OCI-LY1 (cell line): ENCODE data around the gene RGS7BP.

Experiments
- H2AFZ ChIP-seq: fragments of 200-600 bp; sonication (generic), shearing (Covaris generic); 2 replicates; pipeline ENCODE4 v1.6.0; 2014; ENCODE audit warnings: antibody characterized with exemption, mild to moderate bottlenecking, low read length
- H3F3A ChIP-seq: fragments of 200-600 bp; sonication (generic), shearing (Covaris generic); 2 replicates; pipeline ENCODE4 v1.6.0; 2014; ENCODE audit warnings: mild to moderate bottlenecking, antibody characterized with exemption, low read length, moderate library complexity; ENCODE audit not compliant: insufficient read depth
- H3K27ac ChIP-seq: fragments of 200-600 bp; sonication (generic); 2 replicates; pipeline ENCODE4 v1.5.1; 2014; ENCODE audit warnings: low read length, mixed run types, mild to moderate bottlenecking, low read depth; ENCODE audit not compliant: poor library complexity, severe bottlenecking
- H3K27me3 ChIP-seq: fragments of 200-600 bp; sonication (generic); 2 replicates; pipeline ENCODE4 v1.6.0; 2014; ENCODE audit warnings: antibody characterized with exemption, mild to moderate bottlenecking, low read length, moderate library complexity; ENCODE audit not compliant: insufficient read depth
- H3K36me3 ChIP-seq: fragments of 200-600 bp; sonication (generic); 2 replicates; pipeline ENCODE4 v1.6.1; 2014; ENCODE audit warnings: mild to moderate bottlenecking, antibody characterized with exemption, low read length, moderate library complexity, mixed read lengths; ENCODE audit not compliant: insufficient read depth
- H3K4me1 ChIP-seq: fragments of 200-600 bp; sonication (generic); 2 replicates; pipeline ENCODE4 v1.5.1; 2014; ENCODE audit warnings: mild to moderate bottlenecking, low read length, moderate library complexity; ENCODE audit not compliant: insufficient read depth, severe bottlenecking
- H3K4me2 ChIP-seq: fragments of 200-600 bp; sonication (generic), shearing (Covaris generic); 2 replicates; pipeline ENCODE4 v1.6.1; 2014; ENCODE audit warnings: low read length
- H3K4me3 ChIP-seq: fragments of 200-600 bp; sonication (generic); 2 replicates; pipeline ENCODE4 v1.5.1; 2014; ENCODE audit warnings: low read length, low read depth, mild to moderate bottlenecking, mixed read lengths; ENCODE audit not compliant: poor library complexity, severe bottlenecking
- H3K79me2 ChIP-seq: fragments of 200-600 bp; shearing (Covaris generic); 2 replicates; pipeline ENCODE4 v1.6.1; 2016; ENCODE audit warnings: mixed run types, low read length, mixed read lengths; ENCODE audit not compliant: insufficient read depth
- H3K9ac ChIP-seq: fragments of 200-600 bp; sonication (generic), shearing (Covaris generic); 2 replicates; pipeline ENCODE4 v1.6.1; 2014; ENCODE audit warnings: mild to moderate bottlenecking, low read length, mixed read lengths
- H3K9me2 ChIP-seq: fragments of 200-600 bp; sonication (generic), shearing (Covaris generic); 2 replicates; pipeline ENCODE4 v1.6.1; 2014; ENCODE audit warnings: low read depth, mild to moderate bottlenecking, low read length, mixed read lengths
- H3K9me3 ChIP-seq: fragments of 200-600 bp; shearing (Covaris generic); 2 replicates; pipeline ENCODE4 v1.6.1; 2014; ENCODE audit warnings: low read length, mixed read lengths
- H4K20me1 ChIP-seq: fragments of 200-600 bp; sonication (generic), shearing (Covaris generic); 2 replicates; pipeline ENCODE4 v1.6.0; 2016; ENCODE audit warnings: mild to moderate bottlenecking, low read length; ENCODE audit not compliant: insufficient read depth
- CTCF ChIP-seq: fragments of 200-600 bp; sonication (generic), shearing (Covaris generic); IDR thresholded peaks from 2 replicates; pipeline ENCODE4 v1.5.1; 2017; ENCODE audit warnings: mild to moderate bottlenecking, antibody characterized with exemption, low read length, moderate library complexity, mixed read lengths
- EZH2 ChIP-seq: fragments of 200-600 bp; sonication (generic), shearing (Covaris generic); IDR thresholded peaks from 2 replicates; pipeline ENCODE4 v1.8.0; 2017; ENCODE audit warnings: borderline replicate concordance, mixed run types, mild to moderate bottlenecking, antibody characterized with exemption, low read length, moderate library complexity, mixed read lengths

RGS7BP gene

GRCh38 chr5:64615895-64616294, 110.1 kb downstream of the RGS7BP start:
- Histone ChIP-seq H3K9ac (no peak overlapping the region), H2AFZ (no peak overlapping the region), H3K27ac (no peak overlapping the region), H3K79me2 (no peaks in the 10 kb centered on the region), H3K4me2 (no peak overlapping the region), H3K9me3 (no peaks in the 10 kb centered on the region), H3K4me3 (no peak overlapping the region), H3F3A (no peaks in the 10 kb centered on the region), H4K20me1 (no peaks in the 10 kb centered on the region), H3K27me3 (no peaks in the 10 kb centered on the region), H3K36me3 (no peaks in the 10 kb centered on the region), H3K9me2 (no peaks in the 10 kb centered on the region), H3K4me1 (no peaks in the 10 kb centered on the region)
- TF ChIP-seq EZH2 (no peak), CTCF (no peak)

- Histone ChIP-seq H3K27ac (no peak overlapping the region), H3K27me3 (no peaks in the 10 kb centered on the region), H3K4me3 (no peak overlapping the region), H3K9me3 (no peaks in the 10 kb centered on the region), H3K9me2 (no peaks in the 10 kb centered on the region), H4K20me1 (no peaks in the 10 kb centered on the region), H3K79me2 (no peaks in the 10 kb centered on the region), H3K36me3 (no peaks in the 10 kb centered on the region), H3K4me1 (no peaks in the 10 kb centered on the region), H3K9ac (no peak overlapping the region), H3F3A (no peaks in the 10 kb centered on the region), H2AFZ (no peak overlapping the region), H3K4me2 (no peak overlapping the region)
- TF ChIP-seq CTCF (no peak), EZH2 (no peak)
Observed at GRCh38 chr5:64619609-64620008, 113.8 kb downstream of the RGS7BP start.

- Histone ChIP-seq H3K4me3 (no peak overlapping the region), H3K9me2 (no peaks in the 10 kb centered on the region), H3K79me2 (no peaks in the 10 kb centered on the region), H3F3A (no peaks in the 10 kb centered on the region), H3K27me3 (no peaks in the 10 kb centered on the region), H4K20me1 (no peaks in the 10 kb centered on the region), H3K36me3 (no peaks in the 10 kb centered on the region), H2AFZ (no peak overlapping the region), H3K4me1 (no peaks in the 10 kb centered on the region), H3K9me3 (no peaks in the 10 kb centered on the region), H3K9ac (no peak overlapping the region), H3K4me2 (no peak overlapping the region), H3K27ac (no peak overlapping the region)
- TF ChIP-seq CTCF, result no peak
- no peak for TF ChIP-seq EZH2
Observed at GRCh38 chr5:64622991-64623390, 117.2 kb downstream of the RGS7BP start.
